ENCODE data around the gene LCE5A.
"Not testable (repeated sequence)": the region's sequence is repeated elsewhere in the genome, so short reads cannot be mapped to it uniquely, and the experiment has no call there.

The LCE5A gene

DNA sequence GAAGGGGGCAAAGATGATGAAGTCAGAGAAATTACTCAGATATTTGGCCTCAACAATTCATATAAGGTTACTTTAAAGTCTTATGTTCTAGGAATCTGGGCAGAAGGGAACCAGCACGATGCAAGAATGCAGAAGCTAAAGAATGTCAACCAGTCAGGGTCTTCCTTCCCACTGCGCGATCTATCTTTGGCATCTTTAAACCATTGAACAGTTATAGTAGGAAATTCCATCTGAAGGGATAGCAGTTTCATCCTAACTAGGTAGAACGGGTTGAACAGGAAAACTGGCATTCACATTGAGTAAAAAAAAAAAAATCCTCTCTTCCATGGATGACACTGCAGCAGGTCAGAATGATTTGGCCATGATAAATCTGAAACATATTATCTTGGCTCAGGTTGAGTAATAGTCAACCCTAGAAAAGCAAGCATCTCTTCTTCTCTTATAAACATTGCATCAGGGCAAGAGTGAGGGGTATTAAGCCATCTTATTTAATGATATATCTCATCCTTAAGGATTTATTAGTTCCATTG is 10.0 kb downstream of the LCE5A start:
- no peaks in the 10 kb centered on the region for H3K4me1 ChIP-seq (ENCODE audit: control insufficient read depth, insufficient read depth, low read length)
- peaks cover 11% of the 10 kb centered on the region for H3K9me3 ChIP-seq (ENCODE audit: control insufficient read depth, insufficient read depth, low read length)
- no peaks in the 10 kb centered on the region for H3K27me3 ChIP-seq (ENCODE audit: control insufficient read depth, insufficient read depth, low read length)
- H3K36me3 ChIP-seq (ENCODE audit: control insufficient read depth, insufficient read depth, low read length), result no peaks in the 10 kb centered on the region
- no peak overlapping the region for H3K4me3 ChIP-seq (ENCODE audit: low read depth, low read length)
- no peak overlapping the region for H3K9ac ChIP-seq (ENCODE audit: low read depth, low read length)

DNA sequence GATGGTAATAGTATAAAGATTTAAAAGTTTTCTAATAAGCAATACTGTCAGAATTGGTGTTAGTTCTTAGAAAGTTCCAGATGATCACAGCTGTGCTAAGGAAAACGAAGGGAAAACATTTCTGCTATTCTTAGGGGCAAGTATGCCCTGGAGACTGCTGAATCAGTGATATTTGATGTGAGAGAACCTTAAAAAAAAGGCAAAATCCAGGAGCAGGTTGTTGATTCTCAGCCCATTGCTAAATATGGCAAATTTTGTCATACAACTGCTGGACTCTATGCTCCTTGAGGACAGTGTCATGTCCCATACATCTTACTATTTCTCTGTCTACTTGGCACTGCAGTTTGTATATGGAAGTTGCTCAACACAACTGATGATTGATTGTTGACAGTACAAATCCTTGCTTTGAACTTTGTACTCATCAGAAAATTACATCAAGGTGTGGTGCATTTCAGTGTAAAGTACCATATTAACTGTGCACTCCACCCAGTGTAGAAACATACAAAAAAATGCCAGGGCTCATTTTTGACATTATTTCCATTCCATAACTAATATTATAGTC is 14.6 kb downstream of the LCE5A start:
- H3K27me3 ChIP-seq (ENCODE audit: control insufficient read depth, insufficient read depth, low read length), result no peaks in the 10 kb centered on the region
- H3K9ac ChIP-seq (ENCODE audit: low read depth, low read length), result no peak overlapping the region
- H3K4me1 ChIP-seq (ENCODE audit: control insufficient read depth, insufficient read depth, low read length), result no peaks in the 10 kb centered on the region
- H3K9me3 ChIP-seq (ENCODE audit: control insufficient read depth, insufficient read depth, low read length), result peaks cover 6% of the 10 kb centered on the region
- H3K4me3 ChIP-seq (ENCODE audit: low read depth, low read length), result no peak overlapping the region
- H3K36me3 ChIP-seq (ENCODE audit: control insufficient read depth, insufficient read depth, low read length), result no peaks in the 10 kb centered on the region

DNA sequence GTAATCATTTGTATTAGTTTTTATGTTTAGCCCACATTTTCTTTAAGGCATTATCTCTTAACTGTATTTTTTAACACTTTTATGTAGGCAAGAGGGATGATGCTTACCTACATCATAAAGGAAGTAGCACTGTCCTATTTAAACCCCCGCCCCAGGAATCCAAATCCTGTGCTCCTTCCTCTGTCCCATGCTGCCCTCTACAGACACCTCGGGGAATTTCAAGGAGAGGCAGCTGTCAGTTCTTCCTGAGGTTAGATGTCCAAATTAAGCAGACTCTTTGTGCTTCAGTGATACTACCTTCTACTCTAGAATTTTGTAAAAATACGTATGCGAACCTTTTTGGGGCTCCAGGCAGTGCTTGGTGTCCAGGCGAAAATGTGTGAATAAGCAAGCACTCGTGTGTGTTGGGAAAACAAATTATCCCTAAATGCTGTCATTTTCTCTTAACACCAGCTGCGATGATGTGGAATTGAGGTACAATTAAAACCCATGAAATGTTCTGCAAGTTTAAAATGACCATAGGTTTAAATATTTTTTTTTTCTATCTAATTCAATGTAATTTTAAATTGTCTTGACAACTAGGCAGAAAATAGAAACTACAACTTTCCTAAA is 22.8 kb downstream of the LCE5A start:
- Histone ChIP-seq H3K9ac (ENCODE audit: low read depth, low read length) (no peak overlapping the region), H3K4me1 (ENCODE audit: control insufficient read depth, insufficient read depth, low read length) (no peaks in the 10 kb centered on the region), H3K9me3 (ENCODE audit: control insufficient read depth, insufficient read depth, low read length) (peaks cover 19% of the 10 kb centered on the region), H3K4me3 (ENCODE audit: low read depth, low read length) (no peak overlapping the region), H3K27me3 (ENCODE audit: control insufficient read depth, insufficient read depth, low read length) (no peaks in the 10 kb centered on the region), H3K36me3 (ENCODE audit: control insufficient read depth, insufficient read depth, low read length) (no peaks in the 10 kb centered on the region)

DNA sequence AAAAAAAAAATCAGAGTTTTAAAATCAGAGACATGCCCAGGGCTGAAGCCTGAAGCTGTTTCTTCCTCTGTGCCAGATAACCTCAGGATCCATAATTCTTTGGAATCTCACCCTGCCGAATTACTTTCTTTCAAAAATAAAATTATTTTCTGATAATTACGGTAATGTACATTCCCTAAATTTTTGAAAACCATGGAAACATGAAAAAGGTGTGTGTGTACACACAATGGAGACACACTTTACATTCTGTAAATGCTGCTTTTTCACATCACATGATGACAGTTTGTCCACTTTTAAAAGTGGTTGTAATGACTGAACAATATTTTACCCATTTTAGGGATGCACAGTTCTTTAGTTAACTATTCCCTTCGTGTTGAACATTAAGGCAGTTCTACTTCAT is 25.2 kb downstream of the LCE5A start:
- Histone ChIP-seq H3K36me3 (ENCODE audit: control insufficient read depth, insufficient read depth, low read length) (no peaks in the 10 kb centered on the region), H3K4me1 (ENCODE audit: control insufficient read depth, insufficient read depth, low read length) (no peaks in the 10 kb centered on the region), H3K27me3 (ENCODE audit: control insufficient read depth, insufficient read depth, low read length) (no peaks in the 10 kb centered on the region), H3K9me3 (ENCODE audit: control insufficient read depth, insufficient read depth, low read length) (peaks cover 21% of the 10 kb centered on the region), H3K4me3 (ENCODE audit: low read depth, low read length) (no peak overlapping the region), H3K9ac (ENCODE audit: low read depth, low read length) (no peak overlapping the region)

DNA sequence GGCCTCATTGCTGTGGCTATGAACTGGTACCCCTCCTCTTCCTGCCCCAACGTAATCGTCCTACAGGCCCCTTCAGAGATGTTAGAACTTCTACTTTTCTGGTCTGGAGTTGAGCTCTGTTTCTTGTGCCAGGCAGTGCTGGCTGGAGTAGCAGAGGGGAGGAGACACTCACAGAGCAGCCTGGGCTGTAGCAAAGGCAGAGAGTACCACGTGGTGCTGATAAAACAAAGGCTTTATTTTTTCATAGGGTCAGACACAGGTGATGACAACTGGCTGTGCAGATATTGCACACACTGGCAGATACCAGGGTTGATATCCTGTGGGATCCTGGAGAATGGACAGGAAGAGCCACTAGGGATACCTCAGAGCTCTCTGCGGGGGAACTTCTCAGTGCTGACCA is 26.9 kb downstream of the LCE5A start:
- H3K9ac ChIP-seq (ENCODE audit: low read depth, low read length), result no peak overlapping the region
- no peaks in the 10 kb centered on the region for H3K4me1 ChIP-seq (ENCODE audit: control insufficient read depth, insufficient read depth, low read length)
- H3K4me3 ChIP-seq (ENCODE audit: low read depth, low read length), result no peak overlapping the region
- H3K27me3 ChIP-seq (ENCODE audit: control insufficient read depth, insufficient read depth, low read length), result no peaks in the 10 kb centered on the region
- H3K36me3 ChIP-seq (ENCODE audit: control insufficient read depth, insufficient read depth, low read length), result no peaks in the 10 kb centered on the region
- H3K9me3 ChIP-seq (ENCODE audit: control insufficient read depth, insufficient read depth, low read length), result peaks cover 22% of the 10 kb centered on the region

GRCh38 chr1:152539901-152540300 is 29.3 kb downstream of the LCE5A start:
- H3K9ac ChIP-seq (ENCODE audit: low read depth, low read length), result no peak overlapping the region
- H3K4me3 ChIP-seq (ENCODE audit: low read depth, low read length), result no peak overlapping the region
- no peaks in the 10 kb centered on the region for H3K36me3 ChIP-seq (ENCODE audit: control insufficient read depth, insufficient read depth, low read length)
- H3K27me3 ChIP-seq (ENCODE audit: control insufficient read depth, insufficient read depth, low read length), result no peaks in the 10 kb centered on the region
- peaks cover 22% of the 10 kb centered on the region for H3K9me3 ChIP-seq (ENCODE audit: control insufficient read depth, insufficient read depth, low read length)
- no peaks in the 10 kb centered on the region for H3K4me1 ChIP-seq (ENCODE audit: control insufficient read depth, insufficient read depth, low read length)

GRCh38 chr1:152543820-152544219 is 33.2 kb downstream of the LCE5A start:
- Histone ChIP-seq H3K9me3 (ENCODE audit: control insufficient read depth, insufficient read depth, low read length) (peaks cover 8% of the 10 kb centered on the region), H3K4me1 (ENCODE audit: control insufficient read depth, insufficient read depth, low read length) (no peaks in the 10 kb centered on the region), H3K9ac (ENCODE audit: low read depth, low read length) (no peak overlapping the region), H3K4me3 (ENCODE audit: low read depth, low read length) (no peak overlapping the region), H3K36me3 (ENCODE audit: control insufficient read depth, insufficient read depth, low read length) (no peaks in the 10 kb centered on the region), H3K27me3 (ENCODE audit: control insufficient read depth, insufficient read depth, low read length) (no peaks in the 10 kb centered on the region)

- no peak overlapping the region for H3K4me3 ChIP-seq (ENCODE audit: low read depth, low read length)
- H3K9me3 ChIP-seq (ENCODE audit: control insufficient read depth, insufficient read depth, low read length), result peaks cover 1% of the 10 kb centered on the region
- no peaks in the 10 kb centered on the region for H3K36me3 ChIP-seq (ENCODE audit: control insufficient read depth, insufficient read depth, low read length)
- H3K27me3 ChIP-seq (ENCODE audit: control insufficient read depth, insufficient read depth, low read length), result no peaks in the 10 kb centered on the region
- H3K9ac ChIP-seq (ENCODE audit: low read depth, low read length), result no peak overlapping the region
- H3K4me1 ChIP-seq (ENCODE audit: control insufficient read depth, insufficient read depth, low read length), result no peaks in the 10 kb centered on the region
Measured at GRCh38 chr1:152546704-152547103, 36.1 kb downstream of the LCE5A start.

DNA sequence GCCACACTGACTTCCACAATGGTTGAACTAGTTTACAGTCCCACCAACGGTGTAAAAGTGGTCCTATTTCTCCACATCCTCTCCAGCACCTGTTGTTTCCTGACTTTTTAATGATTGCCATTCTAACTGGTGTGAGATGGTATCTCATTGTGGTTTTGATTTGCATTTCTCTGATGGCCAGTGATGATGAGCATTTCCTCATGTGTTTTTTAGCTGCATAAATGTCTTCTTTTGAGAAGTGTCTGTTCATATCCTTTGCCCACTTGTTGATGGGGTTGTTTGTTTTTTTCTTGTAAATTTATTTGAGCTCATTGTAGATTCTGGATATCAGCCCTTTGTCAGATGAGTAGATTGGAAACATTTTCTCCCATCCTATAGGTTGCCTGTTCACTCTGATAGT is 37.8 kb downstream of the LCE5A start:
- H3K9me3 ChIP-seq (ENCODE audit: control insufficient read depth, insufficient read depth, low read length); H3K27me3 ChIP-seq (ENCODE audit: control insufficient read depth, insufficient read depth, low read length); H3K9ac ChIP-seq (ENCODE audit: low read depth, low read length); H3K36me3 ChIP-seq (ENCODE audit: control insufficient read depth, insufficient read depth, low read length); H3K4me1 ChIP-seq (ENCODE audit: control insufficient read depth, insufficient read depth, low read length); H3K4me3 ChIP-seq (ENCODE audit: low read depth, low read length): not testable (repeated sequence)

All from iPS-15b (cell line).